Upper lobe of left lung (tissue), 6 donors: ENCODE data around the gene E2F4. TPM values are rescaled to one million over a fixed set of nuclear protein-coding genes. Genes with fewer than 3 reads are reported as not detected.

ENCODE experiments used
- ATAC-seq, 2 donors: fragments of 200-7000 bp; cut with Tn5 transposase; one replicate each; pipeline ENCODE4 v1.9.1; 2022; ENCODE audit warnings: mild to moderate bottlenecking in 2 of 2, moderate library complexity in 2 of 2; ENCODE audit not compliant: low FRiP score in 2 of 2
- DNase-seq, 2 donors: peaks; one replicate each; pipeline ENCODE4 v3.0.0-alpha.2; 2019 to 2020
- H3K27ac ChIP-seq, 4 donors: fragments of 200-600 bp; sonication (generic); one replicate each; pipeline ENCODE4 v1.5.1; 2016 to 2019
- H3K27me3 ChIP-seq, 4 donors: fragments of 200-600 bp; sonication (generic); one replicate each; pipeline ENCODE4 v1.5.1; 2017 to 2019
- H3K36me3 ChIP-seq, 4 donors: fragments of 200-600 bp; sonication (generic); one replicate each; pipeline ENCODE4 v1.5.1; 2016 to 2019
- H3K4me1 ChIP-seq, 4 donors: fragments of 200-600 bp; sonication (generic); one replicate each; pipeline ENCODE4 v1.5.1; 2018 to 2019
- H3K4me3 ChIP-seq, 4 donors: fragments of 200-600 bp; sonication (generic); one replicate each; pipeline ENCODE4 v1.5.1; 2017 to 2019; ENCODE audit warnings: mild to moderate bottlenecking in 2 of 4, moderate library complexity in 1 of 4
- H3K9me3 ChIP-seq, 4 donors: fragments of 200-600 bp; sonication (generic); one replicate each; pipeline ENCODE4 v1.5.1; 2018 to 2019
- EP300 ChIP-seq, 4 donors: sonication (generic); formaldehyde crosslinking; IDR thresholded peaks; one replicate each; pipeline ENCODE4 v1.5.1; 2017; ENCODE audit warnings: antibody characterized with exemption in 4 of 4, control low read depth in 2 of 4
- POLR2A ChIP-seq, 4 donors: fragments of 450-650 bp; IDR thresholded peaks; one replicate each; pipeline ENCODE4 v1.5.1; 2016 to 2017; ENCODE audit warnings: antibody characterized with exemption in 4 of 4, mild to moderate bottlenecking in 2 of 4
- POLR2AphosphoS5 ChIP-seq, 2 donors: sonication (generic); formaldehyde crosslinking; IDR thresholded peaks; one replicate each; pipeline ENCODE4 v1.5.1; 2017; ENCODE audit warnings: antibody characterized with exemption in 2 of 2
- WGBS, 2 donors: methylation state at CpG; one replicate each; pipeline ENCODE4 v1.1.5; 2017 to 2018; 5-methylcytosine and 5-hydroxymethylcytosine counted together
- total RNA-seq, 6 donors: library from RNA; depleted of rRNA in 4 of 6; stranded (reverse); fragments of >200 nt in 4 of 6; gene quantifications; one replicate each; pipeline versions ENCODE4 v1.1.0 to v1.2.1, GENCODE V29; 2016 to 2021
- TF ChIP-seq, protein P1 (sequence below), 6 experiments: fragments of 450-650 bp in 4 of 6; fragments of 200-600 bp in 2 of 6; sonication (generic) in 2 of 6; IDR thresholded peaks; one replicate each; pipeline ENCODE4 v1.5.1; 2016 to 2019; ENCODE audit warnings: antibody characterized with exemption in 6 of 6
- donor health status: DM: no; HTN: no; CAD: no; lungs with moderate emphysema.
- donor health status: DM: no; HTN: yes; CAD: no; lungs with severe emphysema.

Gene E2F4
- total RNA-seq, 6 donors from 2014 or later = 55.7 to 124 (median 85.4) TPM

GRCh38 chr16:67163164-67163998 lies 28.6 kb upstream of the E2F4 start:
- Histone ChIP-seq H3K36me3 (no peaks in the 10 kb centered on the region), H3K27ac (peak overlapping the region in 1 of 4 donors; percentile 46), H3K4me3 (peak overlapping the region in 3 of 4 donors; percentile 22 to 45 (median 42)), H3K9me3 (no peaks in the 10 kb centered on the region), H3K4me1 (peaks cover 50 to 70% (median 61%) of the 10 kb centered on the region in 4 donors), H3K27me3 (peaks cover 0 to 27% (median 10%) of the 10 kb centered on the region in 4 donors)
- 9 to 36% methylated on average over 26 to 43 of the region's 99 CpGs for WGBS, 2 donors
- ATAC-seq (no peak), DNase-seq (peak in 1 of 2 donors; percentile 92)
- TF ChIP-seq EP300 (IDR thresholded peaks at IDR 0.05) = no peak
- no peak for TF ChIP-seq POLR2AphosphoS5 (IDR thresholded peaks at IDR 0.05)
- TF ChIP-seq, protein P1, sequence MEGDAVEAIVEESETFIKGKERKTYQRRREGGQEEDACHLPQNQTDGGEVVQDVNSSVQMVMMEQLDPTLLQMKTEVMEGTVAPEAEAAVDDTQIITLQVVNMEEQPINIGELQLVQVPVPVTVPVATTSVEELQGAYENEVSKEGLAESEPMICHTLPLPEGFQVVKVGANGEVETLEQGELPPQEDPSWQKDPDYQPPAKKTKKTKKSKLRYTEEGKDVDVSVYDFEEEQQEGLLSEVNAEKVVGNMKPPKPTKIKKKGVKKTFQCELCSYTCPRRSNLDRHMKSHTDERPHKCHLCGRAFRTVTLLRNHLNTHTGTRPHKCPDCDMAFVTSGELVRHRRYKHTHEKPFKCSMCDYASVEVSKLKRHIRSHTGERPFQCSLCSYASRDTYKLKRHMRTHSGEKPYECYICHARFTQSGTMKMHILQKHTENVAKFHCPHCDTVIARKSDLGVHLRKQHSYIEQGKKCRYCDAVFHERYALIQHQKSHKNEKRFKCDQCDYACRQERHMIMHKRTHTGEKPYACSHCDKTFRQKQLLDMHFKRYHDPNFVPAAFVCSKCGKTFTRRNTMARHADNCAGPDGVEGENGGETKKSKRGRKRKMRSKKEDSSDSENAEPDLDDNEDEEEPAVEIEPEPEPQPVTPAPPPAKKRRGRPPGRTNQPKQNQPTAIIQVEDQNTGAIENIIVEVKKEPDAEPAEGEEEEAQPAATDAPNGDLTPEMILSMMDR (IDR thresholded peaks at IDR 0.05) = peak in 1 of 6 experiments; percentile 2
- TF ChIP-seq POLR2A (IDR thresholded peaks at IDR 0.05) = no peak

DNA sequence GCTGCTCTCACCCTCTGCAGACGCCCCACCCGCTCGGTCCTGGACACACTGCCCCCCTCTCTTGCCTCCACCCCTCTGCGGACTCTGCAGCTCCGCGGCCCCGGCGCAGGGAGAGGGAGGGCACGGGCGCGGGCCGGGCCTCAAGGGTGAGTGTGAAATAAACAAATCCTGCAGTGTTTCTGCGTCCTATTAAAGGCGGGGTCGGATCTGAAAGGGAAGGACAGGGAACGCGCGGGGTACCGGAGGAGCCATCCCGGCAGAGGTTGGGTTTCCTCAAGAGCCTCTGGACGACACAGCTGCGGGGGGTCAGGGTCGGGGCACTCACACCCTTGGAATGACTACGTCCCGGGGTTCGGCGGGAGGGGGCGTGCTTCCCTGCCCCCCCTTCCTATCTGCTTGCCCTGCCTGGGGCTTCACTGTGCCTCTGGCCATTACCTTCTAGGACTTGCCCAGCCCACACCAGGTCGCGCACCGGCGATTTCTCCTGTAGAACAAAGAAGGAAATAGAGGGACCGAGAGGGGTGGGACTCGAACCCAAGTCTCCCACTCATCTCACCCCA lies 27.9 kb upstream of the E2F4 start:
- Histone ChIP-seq H3K27me3 (peaks cover 0 to 27% (median 10%) of the 10 kb centered on the region in 4 donors), H3K27ac (peak overlapping the region in 2 of 4 donors; percentile 46 to 53), H3K4me3 (peak overlapping the region in 3 of 4 donors; percentile 22 to 45 (median 42)), H3K4me1 (peaks cover 43 to 63% (median 56%) of the 10 kb centered on the region in 4 donors), H3K9me3 (no peaks in the 10 kb centered on the region), H3K36me3 (no peaks in the 10 kb centered on the region)
- WGBS, 2 donors = 1 to 2% methylated on average over 17 to 34 of the region's 34 CpGs
- peak in 1 of 2 donors; percentile 88 for DNase-seq
- no peak for ATAC-seq
- TF ChIP-seq POLR2AphosphoS5 (IDR thresholded peaks at IDR 0.05) (no peak), EP300 (IDR thresholded peaks at IDR 0.05) (no peak), POLR2A (IDR thresholded peaks at IDR 0.05) (no peak)
- TF ChIP-seq, protein P1 (IDR thresholded peaks at IDR 0.05) = no peak

GRCh38 chr16:67164599-67165061 lies 27.3 kb upstream of the E2F4 start, which contains the start of gene HSF4:
TSS of gene HSF4 (plus strand) at chr16:67164745. CDS start at chr16:67164812, 67 bp downstream.
- peak within 1 kb of the TSS in 3 of 4 donors; percentile 22 to 45 (median 42) for H3K4me3 ChIP-seq
- no peaks in the 10 kb centered on the region for H3K9me3 ChIP-seq
- TF ChIP-seq POLR2A (IDR thresholded peaks at IDR 0.05) = peak in 1 of 4 donors; percentile 69
- TF ChIP-seq, protein P1 (IDR thresholded peaks at IDR 0.05) = no peak
- peak within 1 kb of the TSS in 3 of 4 donors; percentile 46 to 54 (median 53) for H3K27ac ChIP-seq
- H3K36me3 ChIP-seq = no peaks in the 10 kb centered on the region
- peak in 1 of 2 donors; percentile 66 for ATAC-seq
- peaks cover 0 to 27% (median 10%) of the 10 kb centered on the region in 4 donors for H3K27me3 ChIP-seq
- WGBS, 2 donors = 0% methylated on average over 1 to 2 of the region's 41 CpGs
- H3K4me1 ChIP-seq = peaks cover 48 to 65% (median 60%) of the 10 kb centered on the region in 4 donors
- peak; percentile 78 to 94 for DNase-seq

DNA sequence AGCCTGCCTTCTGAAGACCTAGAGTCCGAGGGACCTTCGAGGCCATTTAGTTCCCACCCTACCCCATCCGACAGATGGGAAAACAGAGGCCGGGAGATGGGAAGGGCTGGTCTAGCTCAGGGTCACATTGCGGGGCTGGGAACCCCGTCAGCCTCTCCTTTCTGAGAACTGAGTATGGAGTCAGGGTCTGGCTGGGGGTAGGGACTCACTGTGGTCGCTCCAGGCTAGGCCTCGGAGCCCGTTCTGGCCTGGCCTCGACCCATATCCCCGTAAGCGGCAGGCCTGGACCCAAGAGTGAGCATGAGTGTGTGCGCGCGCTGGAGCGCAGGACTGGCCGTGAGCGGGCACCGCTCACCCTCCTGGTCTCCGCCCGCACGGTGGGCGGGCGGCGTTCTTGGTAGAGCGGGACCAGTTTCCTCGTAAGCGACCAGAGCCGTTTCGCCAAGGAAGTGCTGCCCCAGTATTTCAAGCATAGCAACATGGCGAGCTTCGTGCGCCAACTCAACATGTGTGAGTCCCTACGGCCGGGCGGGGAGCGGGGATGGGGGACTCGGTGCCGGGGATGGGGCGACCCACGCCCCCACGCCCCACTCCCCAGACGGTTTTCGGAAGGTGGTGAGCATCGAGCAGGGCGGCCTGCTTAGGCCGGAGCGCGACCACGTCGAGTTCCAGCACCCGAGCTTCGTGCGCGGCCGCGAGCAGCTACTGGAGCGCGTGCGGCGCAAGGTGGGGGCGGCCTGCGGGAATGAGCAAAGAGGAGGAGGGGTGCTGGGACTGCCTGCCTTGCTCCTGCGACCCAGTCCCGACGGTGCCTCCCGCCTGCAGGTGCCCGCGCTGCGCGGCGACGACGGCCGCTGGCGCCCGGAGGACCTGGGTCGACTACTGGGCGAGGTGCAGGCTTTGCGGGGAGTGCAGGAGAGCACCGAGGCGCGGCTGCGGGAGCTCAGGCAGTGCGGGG lies 26.6 kb upstream of the E2F4 start:
- TF ChIP-seq POLR2A (IDR thresholded peaks at IDR 0.05) = no peak
- no peak for TF ChIP-seq POLR2AphosphoS5 (IDR thresholded peaks at IDR 0.05)
- no peak for TF ChIP-seq EP300 (IDR thresholded peaks at IDR 0.05)
- TF ChIP-seq, protein P1 (IDR thresholded peaks at IDR 0.05) = no peak
- ATAC-seq (no peak), DNase-seq (peak in 1 of 2 donors; percentile 87)
- H3K36me3 ChIP-seq = no peaks in the 10 kb centered on the region
- peak overlapping the region in 3 of 4 donors; percentile 22 to 45 (median 42) for H3K4me3 ChIP-seq
- H3K4me1 ChIP-seq = peaks cover 54 to 69% (median 64%) of the 10 kb centered on the region in 4 donors
- H3K9me3 ChIP-seq = no peaks in the 10 kb centered on the region
- H3K27ac ChIP-seq = peak overlapping the region in 2 of 4 donors; percentile 53 to 54
- WGBS, 2 donors = 24 to 25% methylated on average over 6 to 68 of the region's 85 CpGs
- peaks cover 0 to 32% (median 10%) of the 10 kb centered on the region in 4 donors for H3K27me3 ChIP-seq
